ENCODE data around the gene CEND1.

CEND1 gene

GRCh38 chr11:771617-772204, 18.2 kb downstream of the CEND1 start:
- no peak overlapping the region for H3K9ac ChIP-seq (ENCODE audit: low read length)
- no peaks in the 10 kb centered on the region for H3K27me3 ChIP-seq (ENCODE audit: low read depth, low read length)
- peaks cover 61% of the 10 kb centered on the region for H3K79me2 ChIP-seq (ENCODE audit: low read length)
- no peaks in the 10 kb centered on the region for H3K9me3 ChIP-seq (ENCODE audit: insufficient read depth, low read length)
- H4K20me1 ChIP-seq (ENCODE audit: insufficient read depth, low read length), result peaks cover 35% of the 10 kb centered on the region
- peaks cover 8% of the 10 kb centered on the region; the same call in 1 of the 2 replicates for H3K4me1 ChIP-seq (ENCODE audit: low read length)
- TF ChIP-seq, protein P1, sequence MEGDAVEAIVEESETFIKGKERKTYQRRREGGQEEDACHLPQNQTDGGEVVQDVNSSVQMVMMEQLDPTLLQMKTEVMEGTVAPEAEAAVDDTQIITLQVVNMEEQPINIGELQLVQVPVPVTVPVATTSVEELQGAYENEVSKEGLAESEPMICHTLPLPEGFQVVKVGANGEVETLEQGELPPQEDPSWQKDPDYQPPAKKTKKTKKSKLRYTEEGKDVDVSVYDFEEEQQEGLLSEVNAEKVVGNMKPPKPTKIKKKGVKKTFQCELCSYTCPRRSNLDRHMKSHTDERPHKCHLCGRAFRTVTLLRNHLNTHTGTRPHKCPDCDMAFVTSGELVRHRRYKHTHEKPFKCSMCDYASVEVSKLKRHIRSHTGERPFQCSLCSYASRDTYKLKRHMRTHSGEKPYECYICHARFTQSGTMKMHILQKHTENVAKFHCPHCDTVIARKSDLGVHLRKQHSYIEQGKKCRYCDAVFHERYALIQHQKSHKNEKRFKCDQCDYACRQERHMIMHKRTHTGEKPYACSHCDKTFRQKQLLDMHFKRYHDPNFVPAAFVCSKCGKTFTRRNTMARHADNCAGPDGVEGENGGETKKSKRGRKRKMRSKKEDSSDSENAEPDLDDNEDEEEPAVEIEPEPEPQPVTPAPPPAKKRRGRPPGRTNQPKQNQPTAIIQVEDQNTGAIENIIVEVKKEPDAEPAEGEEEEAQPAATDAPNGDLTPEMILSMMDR (IDR thresholded peaks at IDR 0.05; ENCODE audit: low read depth, low read length), result no peak
- no peak for TF ChIP-seq EZH2phosphoT487 (IDR thresholded peaks at IDR 0.05; ENCODE audit: low read depth)
- no peak overlapping the region for H3K4me3 ChIP-seq (ENCODE audit: low read length)
- no peak overlapping the region for H3K27ac ChIP-seq (ENCODE audit: low read length)
- peaks cover 32% of the 10 kb centered on the region for H3K36me3 ChIP-seq (replicated peaks; ENCODE audit: low read depth, low read length)
- H3K4me2 ChIP-seq (ENCODE audit: low read length), result no peak overlapping the region
- H2AFZ ChIP-seq (ENCODE audit: low read depth, low read length), result no peak overlapping the region

- Histone ChIP-seq H3K4me3 (ENCODE audit: low read length) (no peak overlapping the region), H3K9me3 (ENCODE audit: insufficient read depth, low read length) (no peaks in the 10 kb centered on the region), H3K9ac (ENCODE audit: low read length) (no peak overlapping the region), H3K36me3 (replicated peaks; ENCODE audit: low read depth, low read length) (peaks cover 40% of the 10 kb centered on the region), H3K79me2 (ENCODE audit: low read length) (peaks cover 53% of the 10 kb centered on the region), H3K27me3 (ENCODE audit: low read depth, low read length) (no peaks in the 10 kb centered on the region), H4K20me1 (ENCODE audit: insufficient read depth, low read length) (peaks cover 31% of the 10 kb centered on the region), H3K27ac (ENCODE audit: low read length) (no peak overlapping the region), H3K4me1 (ENCODE audit: low read length) (peaks cover 8% of the 10 kb centered on the region; the same call in 1 of the 2 replicates), H3K4me2 (ENCODE audit: low read length) (no peak overlapping the region), H2AFZ (ENCODE audit: low read depth, low read length) (no peak overlapping the region)
- TF ChIP-seq, protein P1 (IDR thresholded peaks at IDR 0.05; ENCODE audit: low read depth, low read length), result no peak
- TF ChIP-seq EZH2phosphoT487 (IDR thresholded peaks at IDR 0.05; ENCODE audit: low read depth), result no peak
Measured at GRCh38 chr11:770642-771616, 19.0 kb downstream of the CEND1 start.

DNA sequence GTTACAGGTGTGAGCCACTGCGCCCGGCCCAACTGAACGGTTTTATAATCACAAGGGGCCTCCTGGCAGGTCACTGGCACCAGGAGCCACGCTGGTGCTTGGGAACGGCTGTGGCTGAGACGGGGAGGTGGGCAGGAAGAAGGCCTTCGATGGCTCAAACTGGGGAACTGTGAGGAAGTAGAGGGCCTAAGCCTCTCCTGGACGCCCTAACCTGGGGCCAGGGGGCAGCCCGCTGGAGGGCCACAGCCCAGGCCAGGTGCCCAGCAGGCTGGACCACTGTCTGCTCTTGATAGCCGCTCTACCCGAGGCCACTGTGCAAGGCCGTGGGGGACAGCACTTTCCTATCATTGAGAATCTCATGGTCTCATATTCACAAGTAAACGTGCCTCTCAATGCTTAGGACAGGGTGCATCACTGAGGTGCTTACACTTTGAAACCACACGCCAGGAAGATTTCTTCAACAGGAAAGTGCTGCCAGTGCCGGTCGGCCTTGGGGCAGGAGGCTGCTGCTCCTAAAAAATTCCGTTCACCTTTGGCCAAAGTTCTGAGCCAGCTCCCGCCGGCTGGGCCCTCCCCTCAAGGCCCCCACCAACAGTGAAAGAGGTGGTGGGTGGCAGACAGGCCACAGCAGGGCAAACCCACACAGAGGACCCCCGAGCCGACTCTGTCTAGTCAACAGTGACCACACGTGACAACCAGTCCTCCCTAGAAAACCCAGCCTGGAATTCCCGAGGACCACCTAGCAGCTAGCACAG, 19.8 kb downstream of the CEND1 start:
- Histone ChIP-seq H3K27ac (ENCODE audit: low read length) (no peak overlapping the region), H3K4me3 (ENCODE audit: low read length) (no peak overlapping the region), H3K4me1 (ENCODE audit: low read length) (peaks cover 3% of the 10 kb centered on the region; the same call in 1 of the 2 replicates), H3K9ac (ENCODE audit: low read length) (no peak overlapping the region), H4K20me1 (ENCODE audit: insufficient read depth, low read length) (peaks cover 24% of the 10 kb centered on the region), H3K9me3 (ENCODE audit: insufficient read depth, low read length) (no peaks in the 10 kb centered on the region), H3K27me3 (ENCODE audit: low read depth, low read length) (no peaks in the 10 kb centered on the region), H3K79me2 (ENCODE audit: low read length) (peaks cover 45% of the 10 kb centered on the region), H3K4me2 (ENCODE audit: low read length) (no peak overlapping the region), H3K36me3 (replicated peaks; ENCODE audit: low read depth, low read length) (peaks cover 41% of the 10 kb centered on the region), H2AFZ (ENCODE audit: low read depth, low read length) (no peak overlapping the region)
- TF ChIP-seq EZH2phosphoT487 (IDR thresholded peaks at IDR 0.05; ENCODE audit: low read depth), result no peak
- TF ChIP-seq, protein P1 (IDR thresholded peaks at IDR 0.05; ENCODE audit: low read depth, low read length), result no peak
